GM21529 (cell line): ENCODE measurements around the gene LTA4H.

Source experiments
- ATAC-seq: cut with Tn5 transposase; IDR thresholded peaks from one replicate; pipeline ENCODE4 v1.9.1; 2021; ENCODE audit not compliant: unreplicated experiment

Gene LTA4H

DNA sequence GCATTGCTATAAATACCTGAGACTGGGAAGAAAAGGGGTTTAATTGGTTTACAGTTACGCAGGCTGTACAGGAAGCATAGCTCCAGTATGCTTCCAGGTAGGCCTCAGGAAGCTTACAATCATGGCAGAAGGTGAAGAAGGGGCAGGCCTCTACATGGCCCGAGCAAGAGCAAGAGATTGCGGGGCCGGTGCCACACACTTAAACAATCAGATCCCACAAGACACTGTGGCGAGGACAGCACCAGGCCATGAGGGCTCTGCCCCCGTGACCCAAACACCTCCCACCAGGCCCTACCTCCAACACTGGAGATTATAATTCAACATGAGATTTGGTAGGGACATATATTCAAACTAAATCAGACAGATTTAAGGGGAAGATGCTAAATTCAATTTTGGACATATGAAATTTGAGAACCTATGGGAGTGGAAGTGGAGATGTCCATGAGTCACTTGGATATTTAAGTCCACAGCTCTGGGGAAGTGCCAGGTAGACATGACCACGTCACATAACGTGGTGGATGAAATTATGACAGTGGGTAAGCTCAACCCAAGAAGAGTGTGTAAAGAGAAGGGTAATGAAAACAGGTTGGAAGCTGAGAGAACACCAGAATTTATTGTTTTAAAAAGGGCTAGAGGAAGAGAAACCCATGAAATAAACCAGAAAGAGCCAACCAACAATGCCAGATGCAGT, 1.5 kb upstream of the LTA4H start:
- ATAC-seq, result no peak

- no peak for ATAC-seq
These were observed 635 bp downstream of the LTA4H start for GRCh38 chr12:96034621-96035282.

DNA sequence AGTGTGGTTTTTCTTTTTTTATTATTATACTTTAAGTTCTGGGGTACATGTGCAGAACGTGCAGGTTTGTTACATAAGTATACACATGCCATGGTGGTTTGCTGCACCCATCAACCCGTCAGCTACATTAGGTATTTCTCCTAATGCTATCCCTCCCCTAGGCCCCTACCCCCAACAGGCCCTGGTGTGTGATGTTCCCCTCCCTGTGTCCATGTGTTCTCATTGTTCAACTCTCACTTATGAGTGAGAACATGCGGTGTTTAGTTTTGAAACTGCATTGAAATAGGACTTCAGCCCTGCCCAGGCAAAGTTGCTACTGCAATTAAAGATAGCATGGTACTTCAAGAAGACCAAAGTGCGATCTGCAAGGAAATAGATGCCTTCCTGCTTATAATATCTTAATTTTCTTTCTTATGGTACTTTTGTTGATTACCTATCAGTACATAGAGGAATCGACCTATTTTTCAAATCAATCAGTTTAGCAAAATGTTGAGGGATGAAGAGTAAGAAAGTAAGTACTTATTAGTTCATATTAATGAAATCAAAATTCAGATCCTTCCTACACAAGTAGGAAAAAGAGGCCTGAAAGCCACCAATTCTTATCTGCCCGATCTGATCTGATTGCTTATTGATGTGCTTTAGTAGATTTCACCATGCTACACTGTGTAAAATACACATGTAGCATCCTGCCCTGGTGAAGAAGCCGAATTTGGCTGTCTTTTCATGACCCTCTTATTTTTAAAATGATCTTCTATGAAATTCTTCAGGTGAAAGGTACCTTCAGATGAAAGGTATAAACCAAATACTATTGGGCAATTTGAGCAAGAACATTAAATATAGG, 1.6 kb downstream of the LTA4H start:
- ATAC-seq, result no peak

DNA sequence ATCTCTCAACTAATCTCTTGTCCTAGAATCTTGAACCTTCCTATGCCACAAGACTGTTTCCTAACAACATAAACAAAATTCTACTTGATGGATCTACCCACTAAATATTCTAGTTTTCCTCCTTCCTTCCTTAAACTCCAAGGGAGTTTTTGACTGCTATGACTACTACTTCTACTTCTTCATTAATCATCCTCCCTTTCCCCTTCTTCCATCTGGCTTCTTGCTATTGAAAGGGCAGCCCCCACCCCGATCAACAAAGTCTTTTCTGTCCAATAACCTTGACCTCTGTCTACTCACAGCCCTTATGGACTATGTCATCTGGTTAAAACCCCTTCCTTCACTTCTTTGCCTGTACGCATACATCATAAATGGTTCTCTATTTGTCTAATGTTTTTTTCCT, 5.6 kb downstream of the LTA4H start:
- no peak for ATAC-seq

- ATAC-seq, result no peak
These were observed 6.8 kb downstream of the LTA4H start for GRCh38 chr12:96028538-96028937.

- no peak for ATAC-seq
These were observed 9.1 kb downstream of the LTA4H start for GRCh38 chr12:96026331-96026730.

DNA sequence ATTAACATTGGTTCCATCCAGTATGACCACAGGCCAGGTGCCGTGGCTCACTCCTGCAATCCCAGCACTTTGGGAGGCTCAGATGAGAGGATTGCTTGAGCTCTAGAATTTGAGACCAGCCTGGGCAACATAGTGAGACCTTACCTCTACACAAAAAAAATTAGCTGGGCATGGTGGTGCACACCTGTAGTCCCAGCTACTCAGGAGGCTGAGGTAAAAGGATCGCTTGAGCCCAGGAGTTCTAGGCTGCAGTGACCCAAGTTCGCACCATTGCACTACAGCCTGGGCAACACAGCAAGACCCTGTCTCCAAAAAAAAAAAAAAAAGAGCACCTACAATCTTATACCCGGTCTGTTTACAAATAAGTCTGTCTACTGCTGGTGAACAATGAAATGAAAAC, 9.9 kb downstream of the LTA4H start:
- ATAC-seq, result no peak

DNA sequence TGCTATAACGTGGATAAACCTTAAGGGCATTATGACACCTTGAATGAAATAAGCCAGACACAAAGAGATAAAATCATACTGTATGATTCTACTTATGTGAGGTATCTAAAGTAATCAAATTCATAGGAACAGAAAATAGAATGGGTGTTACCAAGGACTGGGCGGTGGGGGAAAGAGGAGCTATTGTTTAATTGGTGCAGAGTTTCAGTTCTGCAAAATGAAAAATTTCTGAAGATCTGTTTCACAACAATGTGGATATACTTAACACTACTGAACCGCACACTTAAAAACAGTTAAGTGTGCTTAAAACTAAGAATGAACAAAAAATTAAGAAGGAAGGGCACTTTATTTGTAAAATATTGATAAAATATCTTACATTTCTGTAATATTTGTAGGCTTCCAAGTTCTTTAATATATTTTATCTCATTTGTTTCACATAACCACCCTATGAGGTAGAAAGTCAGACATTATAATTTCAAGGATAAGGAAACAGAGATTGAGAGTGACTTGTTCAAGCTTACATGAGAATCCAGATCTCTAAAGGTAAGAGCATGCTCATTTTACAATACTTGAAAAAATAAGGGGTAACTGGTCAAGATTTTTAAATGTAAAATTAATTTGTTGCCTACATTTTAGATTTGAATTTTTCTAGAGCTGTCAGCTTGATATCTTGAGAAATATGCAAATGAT, 14.9 kb downstream of the LTA4H start:
- ATAC-seq, result peak; percentile 98

GRCh38 chr12:96015672-96016071, 19.7 kb downstream of the LTA4H start:
- no peak for ATAC-seq

DNA sequence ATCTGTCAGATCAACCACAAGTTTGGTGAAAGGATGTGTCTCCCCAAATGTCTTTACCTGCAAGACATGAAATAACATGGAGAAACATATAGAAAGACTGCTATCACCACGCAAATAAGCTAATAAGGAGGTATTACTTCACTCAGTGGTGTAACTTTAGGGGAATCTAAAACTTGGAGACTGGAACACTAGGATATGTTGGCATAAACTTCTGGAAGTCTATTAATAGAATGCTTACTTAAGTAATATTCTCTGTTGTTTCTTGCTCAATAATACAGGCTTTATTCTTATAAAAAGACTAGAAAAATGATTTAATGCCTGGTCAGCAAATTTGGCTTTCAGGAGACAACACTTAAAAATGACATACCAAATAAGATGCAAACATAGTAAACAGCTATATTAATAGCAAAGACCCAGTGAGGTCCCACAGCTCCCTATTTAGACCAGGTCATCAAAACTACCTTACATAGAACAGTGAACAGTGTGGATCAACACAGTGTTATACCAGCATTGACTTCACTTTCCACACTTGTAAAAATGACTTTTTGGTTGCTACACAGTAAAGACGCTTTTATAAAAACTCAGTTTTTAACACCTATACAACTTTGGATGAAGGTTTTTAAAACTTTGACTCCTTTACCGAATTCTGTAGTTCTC, 20.3 kb downstream of the LTA4H start:
- ATAC-seq, result no peak

GRCh38 chr12:96007729-96008128, 27.7 kb downstream of the LTA4H start:
- no peak for ATAC-seq

DNA sequence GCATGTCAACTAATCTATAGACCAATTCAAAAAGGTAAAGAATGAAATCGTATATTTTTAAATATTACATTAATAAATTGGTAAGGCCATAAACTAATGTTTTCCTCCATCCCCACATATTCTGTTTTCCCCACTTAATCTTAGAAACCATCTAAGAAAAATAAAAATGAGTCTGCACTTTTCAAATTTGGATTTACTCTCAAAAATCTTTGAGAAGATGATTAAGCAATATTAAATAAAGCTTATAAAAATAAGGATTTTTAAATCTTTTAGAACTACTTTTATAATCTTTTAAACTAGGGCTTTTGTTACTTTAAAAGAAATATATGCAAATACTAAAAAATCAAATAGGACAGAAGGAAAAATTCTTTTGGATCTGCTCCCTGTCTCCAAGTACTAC, 28.7 kb downstream of the LTA4H start:
- ATAC-seq, result no peak

- ATAC-seq, result no peak
These were observed 34.5 kb downstream of the LTA4H start for GRCh38 chr12:96000858-96001257.

GRCh38 chr12:95999484-95999883, 35.9 kb downstream of the LTA4H start:
- ATAC-seq, result no peak

DNA sequence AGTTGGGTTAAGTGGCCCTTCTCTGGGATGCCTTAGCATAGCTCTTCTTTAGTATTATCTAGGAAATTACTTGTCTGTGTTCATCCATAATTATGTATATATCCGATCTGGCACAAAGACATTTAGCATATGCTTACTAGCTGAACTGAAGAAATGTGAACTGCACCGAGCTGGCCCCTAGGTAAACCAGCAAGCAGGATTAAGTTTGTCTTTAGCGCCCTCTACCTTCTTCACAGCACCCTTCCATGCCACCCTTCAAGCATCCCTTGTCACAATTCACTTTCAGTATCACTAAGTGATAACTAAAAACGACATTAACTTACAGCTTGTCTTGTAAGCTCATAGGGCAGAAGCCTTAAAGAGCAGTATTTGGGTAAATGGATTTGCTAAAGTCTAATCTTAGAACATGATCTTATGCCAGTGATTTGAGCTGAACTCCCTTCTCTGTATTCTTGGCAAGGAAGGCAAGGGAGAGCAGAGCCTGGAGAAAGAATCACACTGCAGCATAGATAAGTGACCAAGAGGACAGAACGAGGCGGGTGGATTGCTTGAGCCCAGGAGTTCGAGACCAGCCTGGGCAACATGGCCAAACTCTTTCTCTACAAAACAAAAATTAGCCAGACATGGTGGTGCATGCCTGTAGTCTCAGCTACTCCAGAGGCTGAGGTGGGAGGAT, 36.6 kb downstream of the LTA4H start:
- ATAC-seq, result peak; percentile 99

DNA sequence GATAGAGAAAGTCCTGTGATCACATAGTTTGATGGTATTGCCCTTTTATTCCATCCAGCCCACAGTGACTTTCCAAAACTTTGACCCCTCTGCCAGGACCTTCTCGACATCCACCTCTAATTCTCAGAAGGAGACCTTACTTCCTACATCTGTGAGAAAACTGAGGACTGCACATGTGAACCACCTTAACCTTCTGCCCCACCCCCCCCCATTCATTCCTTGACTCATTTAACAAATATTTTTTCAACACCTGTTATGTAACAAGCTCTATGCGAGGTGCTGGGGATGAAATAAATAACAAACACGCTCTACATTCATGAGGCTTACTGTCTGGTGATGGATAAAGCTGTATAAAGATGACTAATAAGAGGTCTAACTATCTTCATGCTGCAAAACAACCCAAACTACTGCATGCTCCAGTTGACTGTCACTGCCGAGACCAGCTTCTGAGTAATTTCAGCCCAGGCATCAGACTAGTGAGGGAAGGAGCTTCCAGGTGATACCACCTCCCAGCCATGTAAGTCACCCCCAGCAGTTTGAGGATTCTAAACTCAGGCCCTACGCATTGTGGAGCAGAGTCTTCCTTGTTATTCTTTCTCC, 37.4 kb downstream of the LTA4H start:
- ATAC-seq, result no peak

DNA sequence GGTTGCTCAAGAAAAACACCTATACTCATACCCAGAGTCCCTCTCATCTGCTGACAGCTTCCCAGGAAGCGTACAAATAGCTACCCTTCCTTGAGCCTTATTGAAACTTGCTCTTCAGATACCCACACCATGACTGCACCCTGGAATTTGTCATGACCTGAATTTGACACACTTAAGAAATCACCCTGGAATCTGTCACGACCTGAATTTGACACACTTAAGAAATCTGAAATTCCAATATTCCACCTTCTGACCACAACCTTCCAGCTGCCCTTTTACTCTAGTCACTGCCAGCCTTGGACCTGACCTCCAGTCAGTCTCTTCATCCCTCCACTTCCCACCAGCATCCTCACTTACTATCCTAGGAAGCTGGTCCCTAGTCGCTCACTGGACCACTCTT, 38.1 kb downstream of the LTA4H start:
- no peak for ATAC-seq

DNA sequence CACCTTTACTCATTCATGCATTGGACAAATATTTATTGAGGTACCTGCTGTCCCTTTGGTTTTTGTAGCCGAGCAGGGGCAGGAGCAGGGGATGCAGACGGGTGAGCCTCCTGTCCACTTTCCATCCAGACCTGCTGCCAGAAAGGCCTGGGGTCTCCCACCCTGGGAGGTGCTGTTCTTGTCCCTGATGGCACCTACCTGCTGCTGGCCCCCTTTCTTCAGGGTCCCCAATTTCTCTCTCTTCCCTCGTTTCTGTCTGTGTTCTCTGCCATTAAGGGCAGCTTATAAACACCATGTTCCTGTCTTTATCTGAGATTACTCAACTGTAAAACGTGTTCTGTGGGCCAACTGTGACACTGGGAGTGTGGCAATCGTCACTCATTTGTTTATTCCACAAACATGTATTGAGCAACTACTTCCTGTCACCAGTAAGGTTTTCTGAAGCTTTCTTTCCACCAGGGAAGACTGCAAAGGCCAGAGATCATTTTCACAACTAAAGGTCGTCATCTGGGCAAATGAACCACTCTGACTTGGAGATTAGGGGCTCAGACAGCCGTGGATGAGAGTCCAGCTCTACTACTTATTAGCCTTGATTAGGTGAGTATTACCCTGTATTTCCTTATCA, 39.2 kb downstream of the LTA4H start, which contains the start of gene HAL:
TSS of gene HAL (minus strand) at position 311 of the 625 bp plus-strand sequence. CDS start 434 bp downstream, outside the sequence.
- no peak for ATAC-seq
